Forelimb muscle (tissue), 1 donor: Measurements from ENCODE around the gene TBP. TPM values are rescaled to one million over a fixed set of nuclear protein-coding genes. Genes with fewer than 3 reads are reported as not detected.
A peak's percentile ranks its signal among the peaks of the same experiment; 100 is the strongest.

Source experiments
- DNase-seq: peaks from one replicate; pipeline ENCODE4 v3.0.0-alpha.2; 2013; ENCODE audit warnings: low read depth
- polyA plus RNA-seq: library from polyadenylated mRNA; unstranded; fragments of 120-200 nt; gene quantifications from one replicate; pipeline ENCODE4 v1.2.1, GENCODE V29; 2013; ENCODE audit not compliant: insufficient read length

Gene TBP
- polyA plus RNA-seq, 1 donor = 16.1 TPM

- DNase-seq = no peak
These were observed 19.2 kb upstream of the TBP start for GRCh38 chr6:170535004-170535403.

GRCh38 chr6:170536671-170537070, 17.5 kb upstream of the TBP start:
- DNase-seq = no peak

GRCh38 chr6:170537329-170537728, 16.8 kb upstream of the TBP start:
- DNase-seq = no peak

- no peak for DNase-seq
These were observed 12.0 kb upstream of the TBP start for GRCh38 chr6:170542031-170542719.

GRCh38 chr6:170545405-170545804, 8.8 kb upstream of the TBP start:
- no peak for DNase-seq

GRCh38 chr6:170552765-170553533, 1.2 kb upstream of the TBP start, which contains the start of gene PSMB1:
Gene PSMB1 (minus strand): TSS chr6:170553307. CDS start chr6:170553242, 65 bp downstream.
- DNase-seq = peak; percentile 94

GRCh38 chr6:170553534-170554012, 596 bp upstream of the TBP start:
- peak; percentile 46 for DNase-seq

- no peak for DNase-seq
These were observed 598 bp downstream of the TBP start for GRCh38 chr6:170554796-170555137.

- DNase-seq = no peak
These were observed 1.1 kb downstream of the TBP start for GRCh38 chr6:170555305-170555704.

- no peak for DNase-seq
These were observed 7.4 kb downstream of the TBP start for GRCh38 chr6:170561555-170561954.

- DNase-seq = no peak
These were observed 10.9 kb downstream of the TBP start for GRCh38 chr6:170564936-170565530.

GRCh38 chr6:170572704-170573466, 18.7 kb downstream of the TBP start:
- no peak for DNase-seq

- DNase-seq = no peak
These were observed 21.1 kb downstream of the TBP start for GRCh38 chr6:170575250-170575649.

- no peak for DNase-seq
These were observed 24.7 kb downstream of the TBP start for GRCh38 chr6:170578909-170579308.

- no peak for DNase-seq
These were observed 29.6 kb downstream of the TBP start for GRCh38 chr6:170583756-170584180.

- peak; percentile 71 for DNase-seq
These were observed 30.2 kb downstream of the TBP start, which contains the start of gene PDCD2 for GRCh38 chr6:170584181-170584953. Gene PDCD2 (minus strand): TSS chr6:170584637. CDS start chr6:170584581, 56 bp downstream.

GRCh38 chr6:170584954-170585498, 30.9 kb downstream of the TBP start:
- DNase-seq = no peak

- no peak for DNase-seq
These were observed 36.6 kb downstream of the TBP start for GRCh38 chr6:170590725-170591124.

- DNase-seq = no peak
These were observed 42.3 kb downstream of the TBP start for GRCh38 chr6:170596426-170596825.

GRCh38 chr6:170597278-170597677, 43.1 kb downstream of the TBP start:
- DNase-seq = no peak
